ENCODE results near the gene PLXDC2. TPM values are rescaled to one million over a fixed set of nuclear protein-coding genes. Genes with fewer than 3 reads are reported as not detected.

Gene PLXDC2
- total RNA-seq, 1 experiment from 2014 or later = 38.7 TPM

DNA sequence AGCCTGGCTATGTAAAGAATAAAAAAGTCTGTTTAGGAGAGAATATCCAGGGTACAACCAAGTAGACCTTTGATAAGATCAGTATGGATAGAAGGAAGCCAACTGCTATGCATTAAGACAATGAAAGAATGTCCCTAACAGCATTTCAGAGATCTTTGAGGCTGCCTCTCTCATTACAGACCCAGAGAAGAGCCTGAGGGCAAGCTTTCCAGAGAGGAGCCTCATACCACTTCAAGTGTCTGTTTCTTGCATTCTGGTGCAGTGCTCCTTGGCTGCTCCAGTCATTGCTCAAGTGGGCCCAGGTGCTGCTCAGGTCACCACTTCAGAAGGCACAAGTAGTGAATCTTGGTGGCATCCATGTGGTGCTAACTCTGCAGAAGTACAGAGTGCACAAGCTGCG is 514.0 kb downstream of the PLXDC2 start:
- H3K27me3 ChIP-seq (ENCODE audit: insufficient read depth, low read length) = no peaks in the 10 kb centered on the region
- H2AFZ ChIP-seq (ENCODE audit: low read length) = no peak overlapping the region
- no peak overlapping the region for H3K23ac ChIP-seq (ENCODE audit: insufficient read length, low read depth, low read length)
- no peaks in the 10 kb centered on the region for H3K79me2 ChIP-seq (ENCODE audit: insufficient read depth, low read length)
- H2BK12ac ChIP-seq (ENCODE audit: insufficient read length, low read depth, low read length) = no peak overlapping the region
- H4K5ac ChIP-seq (ENCODE audit: insufficient read length, low read depth, low read length) = no peak overlapping the region
- peaks cover 0 to 3% of the 10 kb centered on the region in 2 experiments; a peak in 2 of 4 replicates for H3K4me1 Mint-ChIP-seq
- H2BK20ac ChIP-seq (ENCODE audit: low read depth, low read length, poor library complexity, severe bottlenecking) = no peak overlapping the region
- H2BK15ac ChIP-seq (ENCODE audit: low read depth, low read length) = no peak overlapping the region
- no peaks in the 10 kb centered on the region for H3K23me2 ChIP-seq (ENCODE audit: insufficient read length, low read depth, low read length, poor library complexity, severe bottlenecking)
- no peak overlapping the region for H3K4me2 ChIP-seq (ENCODE audit: insufficient read depth, insufficient read length, low read length)
- no peaks in the 10 kb centered on the region for H3K79me1 ChIP-seq (ENCODE audit: insufficient read depth, low read depth, low read length, poor library complexity, severe bottlenecking)
- H4K8ac ChIP-seq (replicated peaks; ENCODE audit: insufficient read length, low read depth, low read length) = no peak overlapping the region
- no peaks in the 10 kb centered on the region for H3K4me1 ChIP-seq (ENCODE audit: insufficient read depth, low read length)
- peaks cover 3 to 23% (median 10%) of the 10 kb centered on the region in 3 experiments; a peak in 6 of 7 replicates for H3K36me3 Mint-ChIP-seq (ENCODE audit: insufficient read depth in 1 of 3, low read depth in 3 of 3)
- H3K27ac Mint-ChIP-seq = no peak overlapping the region
- H2BK5ac ChIP-seq (ENCODE audit: insufficient read length, low read length) = no peak overlapping the region
- no peak overlapping the region for H3K14ac ChIP-seq (ENCODE audit: insufficient read depth, low read length)
- H4K91ac ChIP-seq (ENCODE audit: insufficient read length, low read depth, low read length) = no peak overlapping the region
- no peaks in the 10 kb centered on the region for H3K9me3 ChIP-seq (ENCODE audit: control insufficient read depth, low read depth, low read length)
- no peak overlapping the region for H3K4me3 Mint-ChIP-seq
- H3K56ac ChIP-seq (ENCODE audit: insufficient read length, low read depth, low read length) = no peak overlapping the region
- DNase-seq = no peak
- H3K4ac ChIP-seq (ENCODE audit: low read depth, low read length) = no peak overlapping the region
- TF ChIP-seq, protein P1, sequence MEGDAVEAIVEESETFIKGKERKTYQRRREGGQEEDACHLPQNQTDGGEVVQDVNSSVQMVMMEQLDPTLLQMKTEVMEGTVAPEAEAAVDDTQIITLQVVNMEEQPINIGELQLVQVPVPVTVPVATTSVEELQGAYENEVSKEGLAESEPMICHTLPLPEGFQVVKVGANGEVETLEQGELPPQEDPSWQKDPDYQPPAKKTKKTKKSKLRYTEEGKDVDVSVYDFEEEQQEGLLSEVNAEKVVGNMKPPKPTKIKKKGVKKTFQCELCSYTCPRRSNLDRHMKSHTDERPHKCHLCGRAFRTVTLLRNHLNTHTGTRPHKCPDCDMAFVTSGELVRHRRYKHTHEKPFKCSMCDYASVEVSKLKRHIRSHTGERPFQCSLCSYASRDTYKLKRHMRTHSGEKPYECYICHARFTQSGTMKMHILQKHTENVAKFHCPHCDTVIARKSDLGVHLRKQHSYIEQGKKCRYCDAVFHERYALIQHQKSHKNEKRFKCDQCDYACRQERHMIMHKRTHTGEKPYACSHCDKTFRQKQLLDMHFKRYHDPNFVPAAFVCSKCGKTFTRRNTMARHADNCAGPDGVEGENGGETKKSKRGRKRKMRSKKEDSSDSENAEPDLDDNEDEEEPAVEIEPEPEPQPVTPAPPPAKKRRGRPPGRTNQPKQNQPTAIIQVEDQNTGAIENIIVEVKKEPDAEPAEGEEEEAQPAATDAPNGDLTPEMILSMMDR (conservative IDR thresholded peaks at IDR 0.05) = no peak
- no peak overlapping the region for H3K27ac ChIP-seq (ENCODE audit: insufficient read length, low read depth, low read length)
- H3T11ph ChIP-seq (ENCODE audit: low read length) = no peak overlapping the region
- H3K18ac ChIP-seq (ENCODE audit: insufficient read length, low read depth, low read length) = no peak overlapping the region
- no peak overlapping the region for H2BK120ac ChIP-seq (ENCODE audit: low read depth, low read length, poor library complexity, severe bottlenecking)
- H4K20me1 ChIP-seq (ENCODE audit: control insufficient read depth, insufficient read depth, insufficient read length) = no peaks in the 10 kb centered on the region
- no peak overlapping the region for H3K9ac ChIP-seq (ENCODE audit: extremely low read depth, insufficient read length, low read length)
- H3K9me3 Mint-ChIP-seq = peaks cover 10 to 16% of the 10 kb centered on the region in 2 experiments; a peak in 4 of 5 replicates
- no CpG with 5 or more reads among the region's 1 CpG for WGBS (ENCODE audit: extremely low coverage, insufficient read length, low lambda C conversion rate)
- no peaks in the 10 kb centered on the region for H3K27me3 Mint-ChIP-seq (ENCODE audit: low read depth)
- no peak overlapping the region for H2AK5ac ChIP-seq (ENCODE audit: insufficient read length, low read length)

Data from H9 (cell line).